ENCODE results near the gene AFMID.

DNA sequence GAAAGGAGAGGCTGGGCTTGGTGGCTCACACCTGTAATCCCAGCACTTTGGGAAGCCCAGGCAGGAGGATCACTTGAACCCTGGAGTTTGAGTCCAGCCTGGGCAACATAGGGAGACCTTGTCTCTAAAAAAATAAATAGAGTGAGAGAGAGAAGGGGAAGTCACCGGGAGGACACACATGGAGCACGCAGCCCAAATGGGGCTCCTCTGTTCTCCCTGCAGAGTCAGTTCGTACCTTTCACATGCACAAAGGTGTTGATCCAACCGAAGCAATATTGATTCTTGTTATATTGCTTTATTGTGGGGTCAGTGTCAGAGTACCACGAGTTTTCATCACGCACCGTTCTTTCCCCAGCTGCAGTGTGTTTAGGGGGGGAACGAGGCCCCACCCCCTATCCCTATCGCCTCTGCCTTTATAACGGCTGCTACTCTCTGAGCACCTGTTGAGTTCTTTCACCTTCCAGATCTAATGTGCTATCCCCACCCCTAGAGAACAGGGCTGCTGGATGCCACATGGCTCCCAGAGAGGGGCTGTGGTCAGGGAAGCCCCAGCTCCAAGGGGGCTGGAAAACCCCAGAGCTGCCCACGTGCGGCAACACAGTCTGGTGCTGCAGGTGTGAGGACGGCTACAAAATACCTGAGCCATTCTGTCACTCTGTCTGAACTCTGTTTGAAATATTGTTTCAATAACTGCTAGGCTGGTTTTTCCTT is 43.2 kb downstream of the AFMID start:
- TF ChIP-seq ZNF146 (tag by site-specific recombination; IDR thresholded peaks at IDR 0.05) (no peak), ZNF561 (tag by site-specific recombination; IDR thresholded peaks at IDR 0.05; ENCODE audit: borderline replicate concordance) (no peak), ZNF777 (tag by site-specific recombination; IDR thresholded peaks at IDR 0.05; ENCODE audit: borderline replicate concordance) (no peak), GLI4 (tag by site-specific recombination; IDR thresholded peaks at IDR 0.05) (no peak), TCF7L2 (IDR thresholded peaks at IDR 0.05; ENCODE audit: borderline replicate concordance, low read depth, low read length) (no peak)
- TF ChIP-seq, protein P1, sequence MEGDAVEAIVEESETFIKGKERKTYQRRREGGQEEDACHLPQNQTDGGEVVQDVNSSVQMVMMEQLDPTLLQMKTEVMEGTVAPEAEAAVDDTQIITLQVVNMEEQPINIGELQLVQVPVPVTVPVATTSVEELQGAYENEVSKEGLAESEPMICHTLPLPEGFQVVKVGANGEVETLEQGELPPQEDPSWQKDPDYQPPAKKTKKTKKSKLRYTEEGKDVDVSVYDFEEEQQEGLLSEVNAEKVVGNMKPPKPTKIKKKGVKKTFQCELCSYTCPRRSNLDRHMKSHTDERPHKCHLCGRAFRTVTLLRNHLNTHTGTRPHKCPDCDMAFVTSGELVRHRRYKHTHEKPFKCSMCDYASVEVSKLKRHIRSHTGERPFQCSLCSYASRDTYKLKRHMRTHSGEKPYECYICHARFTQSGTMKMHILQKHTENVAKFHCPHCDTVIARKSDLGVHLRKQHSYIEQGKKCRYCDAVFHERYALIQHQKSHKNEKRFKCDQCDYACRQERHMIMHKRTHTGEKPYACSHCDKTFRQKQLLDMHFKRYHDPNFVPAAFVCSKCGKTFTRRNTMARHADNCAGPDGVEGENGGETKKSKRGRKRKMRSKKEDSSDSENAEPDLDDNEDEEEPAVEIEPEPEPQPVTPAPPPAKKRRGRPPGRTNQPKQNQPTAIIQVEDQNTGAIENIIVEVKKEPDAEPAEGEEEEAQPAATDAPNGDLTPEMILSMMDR (tag by site-specific recombination; IDR thresholded peaks at IDR 0.05): no peak
- TF ChIP-seq, protein P2, sequence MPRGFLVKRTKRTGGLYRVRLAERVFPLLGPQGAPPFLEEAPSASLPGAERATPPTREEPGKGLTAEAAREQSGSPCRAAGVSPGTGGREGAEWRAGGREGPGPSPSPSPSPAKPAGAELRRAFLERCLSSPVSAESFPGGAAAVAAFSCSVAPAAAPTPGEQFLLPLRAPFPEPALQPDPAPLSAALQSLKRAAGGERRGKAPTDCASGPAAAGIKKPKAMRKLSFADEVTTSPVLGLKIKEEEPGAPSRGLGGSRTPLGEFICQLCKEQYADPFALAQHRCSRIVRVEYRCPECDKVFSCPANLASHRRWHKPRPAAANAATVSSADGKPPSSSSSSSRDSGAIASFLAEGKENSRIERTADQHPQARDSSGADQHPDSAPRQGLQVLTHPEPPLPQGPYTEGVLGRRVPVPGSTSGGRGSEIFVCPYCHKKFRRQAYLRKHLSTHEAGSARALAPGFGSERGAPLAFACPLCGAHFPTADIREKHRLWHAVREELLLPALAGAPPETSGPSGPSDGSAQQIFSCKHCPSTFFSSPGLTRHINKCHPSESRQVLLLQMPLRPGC (tag by site-specific recombination; IDR thresholded peaks at IDR 0.05): no peak
